B cell (primary cell): ENCODE results near the gene ACOT11. TPM values are rescaled to one million over a fixed set of nuclear protein-coding genes. Genes with fewer than 3 reads are reported as not detected.

Experiments used
- ATAC-seq: fragments of 200-7000 bp; cut with Tn5 transposase; one replicate; pipeline ENCODE4 v1.10.0; 2021; ENCODE audit warnings: low read depth, mild to moderate bottlenecking, moderate number of reproducible peaks, moderate library complexity
- CTCF ChIA-PET: fragments of 350-600 bp; sonication (Branson Sonifier 250); formaldehyde crosslinking; loops from one replicate; lab custom pipeline; 2021; ENCODE audit warnings: antibody characterized with exemption, inconsistent platforms; lab: Charles Lee
- POLR2A ChIA-PET: fragments of 350-600 bp; sonication (Branson Sonifier 250); formaldehyde crosslinking; loops from one replicate; lab custom pipeline; 2021; ENCODE audit warnings: antibody characterized with exemption; lab: Charles Lee
- DNase-seq: peaks from one replicate; pipeline ENCODE4 v3.0.0; 2013
- H2AFZ ChIP-seq: 2 replicates; pipeline ENCODE4 v1.6.1; 2012; ENCODE audit warnings: mild to moderate bottlenecking, low read depth, low read length; ENCODE audit not compliant: insufficient read depth, poor library complexity, severe bottlenecking
- H3K27ac ChIP-seq, 2 donors: 1 replicate in 1 of 2; 2 replicates in 1 of 2; pipeline ENCODE4 v1.5.1; 2012 to 2013; ENCODE audit warnings: low read length in 2 of 2, mild to moderate bottlenecking in 2 of 2, moderate library complexity in 1 of 2
- H3K27me3 ChIP-seq, 4 experiments: fragments of 200-600 bp in 1 of 4; sonication (generic) in 1 of 4; replicated peaks in 1 of 4; 1 replicate in 2 of 4; 2 replicates in 2 of 4; pipeline versions ENCODE4 v1.6.1 to v1.7.0; 2013 to 2016; ENCODE audit warnings: low read length in 3 of 4, mild to moderate bottlenecking in 2 of 4, mixed read lengths in 1 of 4, moderate library complexity in 1 of 4; ENCODE audit not compliant: insufficient read depth in 4 of 4, control insufficient read depth in 3 of 4; ENCODE audit errors: control extremely low read depth in 1 of 4
- H3K36me3 ChIP-seq, 2 experiments: replicated peaks in 1 of 2; 1 replicate in 1 of 2; 2 replicates in 1 of 2; pipeline versions ENCODE4 v1.6.1 to v1.7.1; 2013; ENCODE audit warnings: low read length in 1 of 2; ENCODE audit not compliant: insufficient read depth in 2 of 2, control insufficient read depth in 1 of 2; ENCODE audit errors: control extremely low read depth in 1 of 2, extremely low read depth in 1 of 2
- H3K4me1 ChIP-seq, 2 donors: fragments of 200-600 bp in 1 of 2; sonication (generic) in 1 of 2; 1 replicate in 1 of 2; 2 replicates in 1 of 2; pipeline versions ENCODE4 v1.5.1 to v1.6.1; 2013 to 2017; ENCODE audit warnings: low read length in 2 of 2; ENCODE audit not compliant: control insufficient read depth in 2 of 2, insufficient read depth in 2 of 2
- H3K4me2 ChIP-seq: replicated peaks from 2 replicates; pipeline ENCODE3; 2012; ENCODE audit warnings: mild to moderate bottlenecking, low read depth, low read length; ENCODE audit not compliant: poor library complexity, severe bottlenecking
- H3K4me3 ChIP-seq, 5 experiments: fragments of 200-600 bp in 1 of 5; sonication (generic) in 1 of 5; 1 replicate in 3 of 5; 2 replicates in 2 of 5; pipeline versions ENCODE4 v1.5.1 to v1.7.0; 2011 to 2016; ENCODE audit warnings: low read length in 4 of 5, mild to moderate bottlenecking in 4 of 5, low read depth in 2 of 5, control low read depth in 1 of 5, moderate library complexity in 1 of 5; ENCODE audit not compliant: insufficient read depth in 1 of 5; ENCODE audit errors: control extremely low read depth in 1 of 5, extremely low read depth in 1 of 5
- H3K79me2 ChIP-seq: fragments of 200-600 bp; sonication (generic); one replicate; pipeline ENCODE4 v1.6.0; 2016; ENCODE audit warnings: low read length; ENCODE audit not compliant: control insufficient read depth, insufficient read depth
- H3K9ac ChIP-seq: fragments of 200-600 bp; sonication (generic); 2 replicates; pipeline ENCODE4 v1.6.1; 2017; ENCODE audit warnings: mild to moderate bottlenecking, low read length, moderate library complexity
- H3K9me3 ChIP-seq, 3 donors: one replicate each; pipeline versions ENCODE4 v1.6.1 to v1.7.1; 2013; ENCODE audit warnings: low read length in 2 of 3; ENCODE audit not compliant: control insufficient read depth in 2 of 3, insufficient read depth in 1 of 3; ENCODE audit errors: control extremely low read depth in 1 of 3
- H4K20me1 ChIP-seq: 2 replicates; pipeline ENCODE4 v1.6.0; 2012; ENCODE audit warnings: mild to moderate bottlenecking, low read length; ENCODE audit not compliant: insufficient read depth, control insufficient read depth, poor library complexity, severe bottlenecking
- H3K27ac Mint-ChIP-seq: one replicate; pipeline ENCODE4 v1.8.0; 2021; ENCODE audit warnings: mixed read lengths
- H3K27me3 Mint-ChIP-seq: one replicate; pipeline ENCODE4 v1.8.0; 2021; ENCODE audit warnings: mixed read lengths
- H3K4me1 Mint-ChIP-seq: one replicate; pipeline ENCODE4 v1.8.0; 2021; ENCODE audit warnings: mixed read lengths
- H3K4me3 Mint-ChIP-seq: one replicate; pipeline ENCODE4 v1.8.0; 2021; ENCODE audit warnings: mixed read lengths
- H3K9me3 Mint-ChIP-seq: one replicate; pipeline ENCODE4 v1.8.0; 2022; ENCODE audit warnings: mixed read lengths; ENCODE audit not compliant: insufficient read depth
- CTCF ChIP-seq: fragments of 200-600 bp; IDR thresholded peaks from one replicate; pipeline ENCODE4 v1.8.0; 2022; ENCODE audit warnings: antibody characterized with exemption, mild to moderate bottlenecking
- EZH2 ChIP-seq: IDR thresholded peaks from 2 replicates; pipeline ENCODE4 v1.6.1; 2012; ENCODE audit warnings: borderline replicate concordance, low read depth, mild to moderate bottlenecking, moderate library complexity, low read length; ENCODE audit not compliant: insufficient read depth, poor library complexity, severe bottlenecking
- WGBS: methylation state at CpG from one replicate; pipeline ENCODE4 v1.1.5; 2013; ENCODE audit warnings: missing lambda C conversion rate; ENCODE audit not compliant: insufficient coverage; 5-methylcytosine and 5-hydroxymethylcytosine counted together
- intact Hi-C: fragments of 100-400 bp; cut with micrococcal nuclease; formaldehyde crosslinking; loops from one replicate; pipeline ENCODE4 v1.10.0; 2022
- polyA plus RNA-seq: library from polyadenylated mRNA; depleted of rRNA; stranded (reverse); fragments of >200 nt; gene quantifications from 2 replicates; pipeline ENCODE4 v1.2.3, GENCODE V29; 2012
- total RNA-seq, 2 donors: library from RNA; stranded (reverse); fragments of 120-200 nt in 1 of 2; gene quantifications; 1 replicate in 1 of 2; 2 replicates in 1 of 2; pipeline versions ENCODE4 v1.2.3 to v1.2.4, GENCODE V29; 2013 to 2022

The ACOT11 gene
- total and polyA plus RNA-seq, 2 donors (not counting 1 experiment from before 2014, with no cell fraction given): 0.03 to 0.07 TPM

- ChIA-PET CTCF (interaction anchor here (1.0 kb wide), 1 partner anchor 10 kb away, joined by 3 read pairs; no protein-coding TSS in a partner anchor), POLR2A (no interaction called here)
- WGBS: 100% methylated on average over 1 of the region's 2 CpGs
Measured at GRCh38 chr1:54583871-54584270, 35.8 kb downstream of the ACOT11 start.

GRCh38 chr1:54584575-54584974 is 36.5 kb downstream of the ACOT11 start:
- WGBS: 96% methylated on average over 17 of the region's 17 CpGs
- Mint-ChIP-seq H3K27me3 (no peaks in the 10 kb centered on the region), H3K4me1 (peaks cover 5% of the 10 kb centered on the region), H3K9me3 (no peaks in the 10 kb centered on the region), H3K4me3 (no peak overlapping the region), H3K27ac (no peak overlapping the region)
- CTCF ChIA-PET: no interaction called here
- Histone ChIP-seq H3K27me3 (no peaks in the 10 kb centered on the region), H3K4me3 (no peak overlapping the region), H3K27ac (no peak overlapping the region), H4K20me1 (no peaks in the 10 kb centered on the region), H3K9ac (no peak overlapping the region), H3K36me3 (no peaks in the 10 kb centered on the region), H3K9me3 (no peaks in the 10 kb centered on the region), H2AFZ (no peak overlapping the region), H3K4me1 (no peaks in the 10 kb centered on the region), H3K4me2 (no peak overlapping the region), H3K79me2 (no peaks in the 10 kb centered on the region)
- POLR2A ChIA-PET: no interaction called here
- no peak for ATAC-seq
- no peak for TF ChIP-seq CTCF
- no peak for TF ChIP-seq EZH2
- no peak for DNase-seq
- intact Hi-C loops: no loop called here

More at GRCh38 chr1:54583871-54584270, 35.8 kb downstream of the ACOT11 start:
- H3K79me2 ChIP-seq: no peaks in the 10 kb centered on the region
- DNase-seq (no peak), ATAC-seq (no peak)
- no peak overlapping the region for H3K27ac ChIP-seq
- no peaks in the 10 kb centered on the region for H3K27me3 ChIP-seq
- Mint-ChIP-seq H3K27me3 (no peaks in the 10 kb centered on the region), H3K4me1 (peaks cover 5% of the 10 kb centered on the region), H3K4me3 (no peak overlapping the region), H3K27ac (no peak overlapping the region), H3K9me3 (no peaks in the 10 kb centered on the region)
- H3K9me3 ChIP-seq: no peaks in the 10 kb centered on the region
- H3K4me1 ChIP-seq: no peaks in the 10 kb centered on the region
- H3K4me2 ChIP-seq: no peak overlapping the region
- H2AFZ ChIP-seq: no peak overlapping the region
- TF ChIP-seq CTCF (no peak), EZH2 (no peak)
- no peak overlapping the region for H3K9ac ChIP-seq
- no peak overlapping the region for H3K4me3 ChIP-seq
- no peaks in the 10 kb centered on the region for H4K20me1 ChIP-seq
- intact Hi-C loops: no loop called here
- no peaks in the 10 kb centered on the region for H3K36me3 ChIP-seq
